Memory B cell (primary cell): ENCODE measurements around the gene NSUN6.
"Not testable (repeated sequence)": the region's sequence is repeated elsewhere in the genome, so short reads cannot be mapped to it uniquely, and the experiment has no call there.

Experiments used
- ATAC-seq: fragments of 150-1000 bp; cut with Tn5 transposase; 2 replicates; pipeline ENCODE4 v1.10.0; 2021; ENCODE audit warnings: low read depth, mild to moderate bottlenecking, moderate library complexity
- DNase-seq, 2 donors: peaks; one replicate each; pipeline ENCODE4 v3.0.0; 2022; ENCODE audit warnings: low spot score in 2 of 2
- H3K27ac Mint-ChIP-seq: one replicate; pipeline ENCODE4 v1.8.0; 2022; ENCODE audit warnings: mild to moderate bottlenecking, moderate library complexity, mixed read lengths
- H3K27me3 Mint-ChIP-seq: one replicate; pipeline ENCODE4 v1.8.0; 2022; ENCODE audit warnings: mixed read lengths
- H3K36me3 Mint-ChIP-seq: one replicate; pipeline ENCODE4 v1.8.0; 2022; ENCODE audit warnings: mild to moderate bottlenecking, mixed read lengths
- H3K4me1 Mint-ChIP-seq: one replicate; pipeline ENCODE4 v1.8.0; 2022; ENCODE audit warnings: mixed read lengths
- H3K4me3 Mint-ChIP-seq: one replicate; pipeline ENCODE4 v1.8.0; 2022; ENCODE audit warnings: mild to moderate bottlenecking, moderate library complexity, mixed read lengths
- H3K9me3 Mint-ChIP-seq: one replicate; pipeline ENCODE4 v1.8.0; 2022; ENCODE audit warnings: mixed read lengths

NSUN6 gene

DNA sequence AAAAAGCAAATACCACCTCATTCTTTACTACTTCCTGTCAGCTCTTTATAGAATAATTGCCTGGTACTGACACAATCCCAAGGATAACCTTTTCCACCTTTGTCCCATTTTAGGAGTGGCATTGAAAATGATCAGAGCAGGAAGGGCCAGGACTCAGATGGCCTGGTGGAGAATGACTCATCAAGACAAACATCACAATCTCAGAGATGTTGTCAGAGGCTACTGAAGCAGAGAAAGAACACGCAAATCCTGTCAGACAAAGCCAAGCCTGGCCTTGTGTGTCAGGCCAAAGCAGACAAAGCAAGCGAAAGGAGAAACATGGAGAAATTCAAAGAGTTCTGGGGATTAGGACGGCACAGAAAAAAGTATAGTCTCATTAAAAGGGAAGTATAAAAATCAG lies 40.9 kb downstream of the NSUN6 start:
- Mint-ChIP-seq H3K9me3 (no peaks in the 10 kb centered on the region), H3K4me1 (no peaks in the 10 kb centered on the region), H3K27me3 (no peaks in the 10 kb centered on the region), H3K27ac (peak overlapping the region; percentile 19), H3K36me3 (peaks cover 29% of the 10 kb centered on the region), H3K4me3 (no peak overlapping the region)
- ATAC-seq: no peak
- no peak for DNase-seq

DNA sequence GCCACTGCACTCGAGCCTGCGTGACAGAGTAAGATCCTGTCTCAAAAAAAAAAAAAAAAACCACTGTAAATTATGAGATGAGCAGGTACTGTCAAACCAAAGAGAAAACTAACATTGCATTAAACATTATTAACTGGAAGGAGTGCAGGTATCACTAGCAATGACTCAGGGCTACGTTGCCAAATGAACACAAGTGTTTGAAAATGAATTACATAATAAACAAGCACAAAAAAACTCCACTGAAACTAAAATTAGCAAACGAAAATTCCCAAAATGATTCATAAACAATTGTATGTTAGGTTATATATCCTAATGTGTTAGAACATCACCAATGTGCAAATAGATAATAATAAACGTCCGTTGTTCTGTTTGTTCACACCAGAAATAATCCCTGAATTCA lies 42.8 kb downstream of the NSUN6 start:
- Mint-ChIP-seq H3K4me3 (no peak overlapping the region), H3K9me3 (no peaks in the 10 kb centered on the region), H3K27ac (no peak overlapping the region), H3K36me3 (peaks cover 31% of the 10 kb centered on the region), H3K4me1 (no peaks in the 10 kb centered on the region), H3K27me3 (no peaks in the 10 kb centered on the region)
- ATAC-seq: no peak
- no peak for DNase-seq

DNA sequence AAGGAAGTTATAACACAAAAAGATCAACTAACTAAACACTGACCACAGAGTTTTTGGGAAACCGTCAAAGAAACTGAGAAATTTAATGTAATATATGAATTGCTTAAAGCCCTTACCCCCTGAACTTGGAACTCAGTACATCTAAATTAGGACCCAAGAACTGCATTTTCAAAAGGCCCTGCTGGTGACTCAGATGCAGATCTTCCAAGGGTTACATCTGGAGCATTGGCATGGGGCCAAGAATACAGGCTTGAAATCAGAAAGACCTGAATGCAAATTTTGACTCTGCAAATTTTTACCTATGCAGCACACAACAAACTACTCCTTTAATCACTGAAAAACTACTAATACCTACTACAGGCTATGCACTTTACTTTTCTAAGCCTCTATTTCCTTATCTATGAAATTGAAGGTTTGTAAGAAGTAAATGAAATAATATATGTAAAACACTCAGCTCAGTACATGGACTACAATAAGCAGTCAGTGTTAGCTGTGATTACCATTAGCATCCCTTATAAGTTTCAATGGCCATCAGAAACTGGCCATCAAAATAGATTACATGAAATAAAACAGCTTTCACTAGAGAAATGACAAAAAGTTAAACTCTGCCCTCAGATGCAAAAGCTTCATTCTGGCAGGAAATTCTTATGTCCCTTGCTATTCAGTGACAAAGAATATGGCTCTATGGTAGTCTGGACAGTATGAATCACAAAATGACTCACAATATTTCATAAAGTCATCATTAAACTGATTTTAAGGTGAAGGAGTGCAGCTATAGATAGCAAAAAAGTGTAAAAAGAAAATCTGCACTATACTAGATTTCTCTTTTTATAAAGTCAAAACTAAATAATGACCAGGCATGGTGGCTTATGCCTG lies 43.6 kb downstream of the NSUN6 start:
- H3K4me3 Mint-ChIP-seq: no peak overlapping the region
- H3K4me1 Mint-ChIP-seq: no peaks in the 10 kb centered on the region
- no peak for ATAC-seq
- DNase-seq: no peak
- no peaks in the 10 kb centered on the region for H3K9me3 Mint-ChIP-seq
- H3K27me3 Mint-ChIP-seq: no peaks in the 10 kb centered on the region
- H3K27ac Mint-ChIP-seq: no peak overlapping the region
- peaks cover 31% of the 10 kb centered on the region for H3K36me3 Mint-ChIP-seq

DNA sequence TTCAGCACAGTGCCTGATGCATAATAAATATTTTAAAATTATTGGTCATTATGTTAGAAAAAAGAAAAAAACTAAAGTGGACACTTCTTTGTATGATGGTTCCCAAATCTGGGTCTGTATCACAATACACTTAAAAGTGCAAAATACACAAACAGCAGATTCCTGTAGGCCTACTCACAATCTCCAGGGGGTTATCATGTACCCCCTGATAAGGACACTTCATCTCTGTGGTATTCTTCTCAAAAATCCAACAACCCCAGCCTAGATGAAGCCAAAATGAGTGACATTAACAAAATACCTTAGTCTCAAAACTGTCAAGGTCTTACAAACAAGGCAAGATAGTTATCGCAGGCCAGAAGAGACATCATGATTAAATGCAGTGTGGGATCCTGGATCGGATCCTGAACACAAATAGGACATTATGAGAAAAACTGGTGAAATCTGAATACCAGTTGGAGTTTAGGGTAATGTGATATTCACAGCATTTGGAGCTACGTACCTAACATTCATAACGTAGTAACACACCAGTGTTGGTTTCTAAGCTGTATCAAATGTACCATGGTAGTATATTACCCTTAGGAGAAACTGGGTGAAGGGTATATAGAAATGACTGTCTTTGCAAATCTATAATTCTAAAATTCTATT lies 45.2 kb downstream of the NSUN6 start:
- Mint-ChIP-seq H3K27me3 (no peaks in the 10 kb centered on the region), H3K4me1 (no peaks in the 10 kb centered on the region), H3K27ac (no peak overlapping the region), H3K4me3 (no peak overlapping the region), H3K36me3 (peaks cover 20% of the 10 kb centered on the region), H3K9me3 (no peaks in the 10 kb centered on the region)
- DNase-seq (no peak), ATAC-seq (no peak)

DNA sequence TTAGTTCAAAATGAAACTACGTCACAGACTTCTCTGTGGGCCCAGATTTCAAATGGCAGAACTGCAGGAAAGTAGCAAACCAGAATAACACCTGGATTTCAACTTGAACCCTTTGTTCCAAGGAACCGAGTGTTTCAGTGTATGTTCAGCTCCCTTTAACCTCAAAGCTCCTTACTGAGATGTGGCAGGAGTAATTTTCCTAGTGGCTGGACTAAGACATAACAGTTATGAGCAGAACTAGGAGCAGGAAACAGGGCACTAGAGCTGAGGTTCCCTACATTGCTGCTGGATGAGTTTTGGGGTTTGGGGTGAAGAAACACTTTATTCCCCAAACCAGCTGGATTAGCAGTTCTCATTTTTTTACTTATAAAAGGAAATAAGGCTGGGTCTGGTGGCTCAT lies 50.1 kb downstream of the NSUN6 start:
- Mint-ChIP-seq H3K27ac (no peak overlapping the region), H3K9me3 (no peaks in the 10 kb centered on the region), H3K4me1 (no peaks in the 10 kb centered on the region), H3K4me3 (no peak overlapping the region), H3K27me3 (no peaks in the 10 kb centered on the region), H3K36me3 (peaks cover 9% of the 10 kb centered on the region)
- no peak for DNase-seq
- no peak for ATAC-seq

DNA sequence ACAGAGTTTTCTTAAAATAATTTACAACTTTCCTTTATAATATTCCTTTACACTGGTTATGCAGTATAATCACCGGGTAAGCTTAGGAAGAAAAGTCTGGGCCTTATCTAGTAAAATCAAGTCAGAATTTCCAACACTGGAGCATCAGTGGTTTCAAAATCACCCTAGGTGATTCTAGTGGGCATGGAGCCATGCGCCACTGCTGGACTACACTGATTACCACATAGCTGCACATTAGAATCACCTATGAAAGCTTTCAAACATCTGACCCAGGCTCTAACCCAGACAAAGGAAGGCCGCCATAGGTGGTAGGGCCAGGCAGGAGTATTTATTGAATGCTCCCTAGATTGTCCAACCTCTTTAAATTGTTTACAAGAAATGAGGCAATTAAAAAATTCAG lies 52.0 kb downstream of the NSUN6 start:
- DNase-seq: no peak
- no peaks in the 10 kb centered on the region for H3K27me3 Mint-ChIP-seq
- H3K9me3 Mint-ChIP-seq: no peaks in the 10 kb centered on the region
- no peak overlapping the region for H3K27ac Mint-ChIP-seq
- H3K36me3 Mint-ChIP-seq: peaks cover 10% of the 10 kb centered on the region
- ATAC-seq: no peak
- no peaks in the 10 kb centered on the region for H3K4me1 Mint-ChIP-seq
- H3K4me3 Mint-ChIP-seq: no peak overlapping the region

DNA sequence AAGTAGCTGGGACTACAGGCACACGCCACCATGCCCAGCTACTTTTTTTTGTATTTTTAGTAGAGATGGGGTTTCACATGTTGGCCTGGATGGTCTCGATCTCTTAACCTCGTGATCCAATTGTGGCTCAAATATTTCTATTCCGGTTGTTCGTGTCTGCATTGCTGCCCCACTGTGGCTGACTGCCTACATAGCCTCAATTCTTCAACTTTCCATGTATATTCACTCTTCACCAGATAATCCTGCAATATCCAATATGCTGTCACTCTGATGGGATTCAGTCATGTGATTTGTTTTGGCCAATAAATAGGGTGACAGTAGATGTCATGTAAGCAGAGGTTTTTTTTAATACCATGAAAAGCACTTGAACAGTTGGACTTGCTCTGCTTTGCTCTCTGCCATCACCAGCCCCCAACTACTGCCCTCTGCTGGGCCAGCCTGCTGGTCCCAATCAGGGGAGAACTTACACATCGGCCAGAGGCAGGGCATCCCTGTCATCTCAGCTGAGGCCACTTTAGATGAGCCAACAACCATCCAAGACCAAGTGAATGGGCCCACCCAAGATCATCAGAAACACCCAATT lies 56.7 kb downstream of the NSUN6 start:
- Mint-ChIP-seq H3K36me3 (peaks cover 38% of the 10 kb centered on the region), H3K27me3 (no peaks in the 10 kb centered on the region), H3K4me3 (no peak overlapping the region), H3K4me1 (peaks cover 7% of the 10 kb centered on the region), H3K27ac (no peak overlapping the region), H3K9me3 (peaks cover 4% of the 10 kb centered on the region)
- DNase-seq (no peak), ATAC-seq (no peak)

DNA sequence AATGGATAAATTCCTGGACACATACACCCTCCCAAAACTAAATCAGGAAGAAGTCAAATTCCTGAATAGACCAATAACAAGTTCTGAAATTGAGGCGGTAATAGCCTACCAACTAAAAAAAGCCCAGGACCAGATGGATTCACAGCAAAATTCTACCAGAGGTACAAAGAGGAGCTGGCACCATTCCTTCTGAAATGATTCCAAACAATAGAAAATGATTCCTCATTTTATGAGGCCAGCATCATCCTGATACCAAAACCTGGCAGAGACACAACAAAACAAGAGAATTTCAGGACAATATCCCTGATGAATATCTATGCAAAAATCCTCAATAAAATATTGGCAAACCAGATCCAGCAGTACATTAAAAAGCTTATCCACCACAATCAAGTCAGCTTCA lies 60.2 kb downstream of the NSUN6 start:
- H3K4me1 Mint-ChIP-seq, ATAC-seq, H3K4me3 Mint-ChIP-seq, DNase-seq, H3K27ac Mint-ChIP-seq, H3K9me3 Mint-ChIP-seq, H3K27me3 Mint-ChIP-seq: not testable (repeated sequence)
- H3K36me3 Mint-ChIP-seq: peaks cover 48% of the 10 kb centered on the region

DNA sequence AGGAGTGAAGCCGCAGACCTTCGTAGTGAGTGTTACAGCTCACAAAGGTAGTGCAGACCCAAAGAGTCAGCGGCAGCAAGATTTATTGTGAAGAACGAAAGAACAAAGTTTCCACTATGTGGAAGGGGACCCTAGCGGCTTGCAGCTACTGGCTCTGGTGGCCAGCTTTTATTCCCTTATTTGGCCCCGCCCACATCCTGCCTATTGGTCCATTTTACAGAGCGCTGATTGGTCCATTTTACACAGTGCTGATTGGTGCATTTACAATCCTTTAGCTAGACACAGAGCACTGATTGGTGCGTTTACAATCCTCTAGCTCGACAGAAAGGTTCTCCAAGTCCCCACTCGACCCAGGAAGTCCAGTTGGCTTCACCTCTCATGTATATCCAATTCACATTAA lies 64.8 kb downstream of the NSUN6 start:
- ATAC-seq, DNase-seq, H3K9me3 Mint-ChIP-seq, H3K4me1 Mint-ChIP-seq, H3K4me3 Mint-ChIP-seq, H3K27ac Mint-ChIP-seq, H3K27me3 Mint-ChIP-seq: not testable (repeated sequence)
- H3K36me3 Mint-ChIP-seq: peaks cover 60% of the 10 kb centered on the region

DNA sequence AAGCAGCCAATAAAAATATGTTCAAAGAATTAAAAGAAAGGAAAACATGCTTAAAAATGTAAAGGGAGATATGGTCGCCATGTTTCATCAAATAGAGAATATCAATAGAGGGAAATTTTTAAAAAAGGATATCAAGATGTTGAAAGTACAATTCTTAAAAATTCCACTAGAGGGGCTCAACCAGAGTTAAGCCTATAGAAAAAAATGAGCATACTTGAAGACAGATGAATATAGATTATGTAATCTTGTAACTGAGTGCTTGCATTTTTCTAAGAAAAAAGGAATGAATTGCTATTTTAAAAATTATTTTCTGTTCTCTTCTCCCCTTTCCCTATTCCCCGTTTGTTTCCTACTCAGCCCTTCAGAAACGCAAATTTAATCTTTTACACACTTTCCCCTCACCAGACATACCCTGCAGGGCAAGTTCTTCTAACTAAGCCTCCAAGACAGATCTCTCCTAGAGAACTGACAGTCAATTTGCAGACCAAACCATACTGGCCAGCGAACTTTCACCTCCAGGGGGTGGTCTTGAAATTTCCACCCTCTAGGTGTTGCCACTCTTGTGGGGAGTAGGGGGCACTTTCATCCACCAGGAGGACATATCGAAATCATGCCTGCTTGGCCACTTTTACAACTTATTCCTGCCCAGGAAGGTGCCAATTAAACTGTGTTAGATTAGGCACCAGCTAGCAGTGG lies 67.7 kb downstream of the NSUN6 start:
- Mint-ChIP-seq H3K27ac (no peak overlapping the region), H3K4me1 (no peaks in the 10 kb centered on the region), H3K27me3 (no peaks in the 10 kb centered on the region), H3K9me3 (no peaks in the 10 kb centered on the region), H3K4me3 (no peak overlapping the region), H3K36me3 (peaks cover 56% of the 10 kb centered on the region)
- no peak for ATAC-seq
- DNase-seq: no peak

DNA sequence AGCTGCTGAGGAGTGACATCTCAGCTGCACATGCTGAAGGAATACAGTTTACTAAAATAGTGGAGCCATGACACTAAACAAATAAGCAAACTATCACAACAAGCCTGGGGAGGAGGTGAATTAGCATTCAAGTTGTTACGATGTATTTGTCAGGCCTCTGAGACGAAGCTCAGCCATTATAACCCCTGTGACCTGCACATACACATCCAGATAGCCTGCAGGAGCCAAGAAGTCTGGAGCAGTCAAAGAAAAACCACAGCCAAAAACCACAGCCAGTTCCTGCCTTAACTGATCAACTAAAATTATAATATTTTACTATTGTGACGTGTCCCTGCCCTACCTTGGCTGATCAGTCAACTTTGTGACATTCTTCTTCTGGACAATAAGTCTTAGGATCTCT lies 68.6 kb downstream of the NSUN6 start:
- Mint-ChIP-seq H3K9me3 (peaks cover 3% of the 10 kb centered on the region), H3K27ac (no peak overlapping the region), H3K36me3 (peaks cover 60% of the 10 kb centered on the region), H3K4me1 (no peaks in the 10 kb centered on the region), H3K27me3 (no peaks in the 10 kb centered on the region), H3K4me3 (no peak overlapping the region)
- DNase-seq: no peak
- ATAC-seq: no peak

DNA sequence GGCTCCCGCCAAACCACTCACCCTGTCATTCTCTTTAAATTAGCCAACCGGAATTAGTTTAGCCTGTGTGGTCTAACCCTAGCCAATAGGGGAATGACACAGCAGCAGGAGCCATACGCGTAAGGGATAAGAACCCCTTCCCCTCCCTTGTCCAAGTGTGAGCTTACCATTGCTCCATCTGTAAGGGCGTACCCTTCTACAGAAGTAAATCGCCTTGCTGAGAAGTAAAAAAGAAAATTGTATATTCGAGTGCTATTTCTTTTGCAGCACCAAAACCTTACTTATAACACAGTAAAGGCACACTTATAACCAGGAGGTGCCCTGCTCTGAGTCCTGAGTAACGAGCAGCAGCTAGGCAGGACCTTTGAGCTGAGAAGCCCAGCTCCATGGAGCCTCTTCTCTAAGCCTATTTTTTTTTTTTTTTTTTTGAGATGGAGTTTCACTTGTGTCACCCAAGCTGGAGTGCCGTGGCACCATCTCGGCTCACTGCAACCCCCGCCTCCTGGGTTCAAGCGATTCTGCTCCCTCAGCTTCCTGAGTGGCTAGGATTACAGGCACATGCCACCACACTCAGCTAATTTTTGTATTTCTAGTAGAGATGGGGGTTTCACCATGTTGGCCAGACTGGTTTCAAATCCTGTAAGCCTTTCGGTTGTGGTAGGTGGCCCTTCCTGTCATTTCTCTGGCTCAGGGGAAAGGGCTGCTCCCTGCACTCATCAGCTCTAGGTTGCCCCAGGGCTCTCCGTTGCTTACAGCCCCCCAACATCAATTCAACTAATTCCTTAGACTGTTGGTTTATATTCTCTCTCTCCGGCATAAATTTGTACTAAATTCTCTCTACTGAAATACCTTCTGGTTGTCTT lies 73.3 kb downstream of the NSUN6 start:
- ATAC-seq (no peak), DNase-seq (no peak)
- peaks cover 8% of the 10 kb centered on the region for H3K9me3 Mint-ChIP-seq
- peaks cover 49% of the 10 kb centered on the region for H3K36me3 Mint-ChIP-seq
- no peak overlapping the region for H3K4me3 Mint-ChIP-seq
- no peaks in the 10 kb centered on the region for H3K27me3 Mint-ChIP-seq
- no peaks in the 10 kb centered on the region for H3K4me1 Mint-ChIP-seq
- no peak overlapping the region for H3K27ac Mint-ChIP-seq

DNA sequence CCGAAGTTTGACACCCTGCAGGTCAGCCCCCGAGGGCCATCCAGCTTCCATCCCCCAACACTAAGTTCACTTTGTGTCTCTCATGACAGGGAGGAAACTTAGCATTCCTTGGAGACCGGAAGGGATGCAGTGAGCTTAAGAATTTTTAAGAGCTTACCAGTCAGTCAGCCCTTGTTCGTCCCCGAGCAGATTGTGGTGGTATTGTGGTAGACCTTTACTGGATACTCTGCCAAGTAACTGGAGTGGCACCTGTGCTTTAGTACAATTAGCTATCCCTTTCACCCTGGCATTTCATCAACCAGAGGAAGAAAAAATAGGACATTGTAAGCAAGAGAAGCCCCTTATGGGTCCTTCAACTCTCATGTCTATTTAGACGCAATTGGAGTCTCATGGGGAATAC lies 74.8 kb downstream of the NSUN6 start:
- peaks cover 8% of the 10 kb centered on the region for H3K9me3 Mint-ChIP-seq
- no peak for ATAC-seq
- no peak overlapping the region for H3K4me3 Mint-ChIP-seq
- no peaks in the 10 kb centered on the region for H3K4me1 Mint-ChIP-seq
- H3K27ac Mint-ChIP-seq: no peak overlapping the region
- H3K36me3 Mint-ChIP-seq: peaks cover 37% of the 10 kb centered on the region
- no peaks in the 10 kb centered on the region for H3K27me3 Mint-ChIP-seq
- DNase-seq: no peak
